ENCODE results near the gene KCNIP3. TPM values are rescaled to one million over a fixed set of nuclear protein-coding genes. Genes with fewer than 3 reads are reported as not detected.

The KCNIP3 gene
- total RNA-seq, 1 experiment from 2014 or later = 19.1 TPM

GRCh38 chr2:95317123-95317500, 20.0 kb downstream of the KCNIP3 start:
- intact Hi-C loops (cut with micrococcal nuclease) = no loop called here
- DNase-seq (no peak), ATAC-seq (no peak)
- no peaks in the 10 kb centered on the region for H3K27me3 ChIP-seq (ENCODE audit: low read length)
- H3K4me1 ChIP-seq (ENCODE audit: insufficient read depth, low read length) = peaks cover 61% of the 10 kb centered on the region
- no peak for TF ChIP-seq EZH2 (IDR thresholded peaks at IDR 0.05; ENCODE audit: low read length, unreplicated experiment)
- TF ChIP-seq, protein P1, sequence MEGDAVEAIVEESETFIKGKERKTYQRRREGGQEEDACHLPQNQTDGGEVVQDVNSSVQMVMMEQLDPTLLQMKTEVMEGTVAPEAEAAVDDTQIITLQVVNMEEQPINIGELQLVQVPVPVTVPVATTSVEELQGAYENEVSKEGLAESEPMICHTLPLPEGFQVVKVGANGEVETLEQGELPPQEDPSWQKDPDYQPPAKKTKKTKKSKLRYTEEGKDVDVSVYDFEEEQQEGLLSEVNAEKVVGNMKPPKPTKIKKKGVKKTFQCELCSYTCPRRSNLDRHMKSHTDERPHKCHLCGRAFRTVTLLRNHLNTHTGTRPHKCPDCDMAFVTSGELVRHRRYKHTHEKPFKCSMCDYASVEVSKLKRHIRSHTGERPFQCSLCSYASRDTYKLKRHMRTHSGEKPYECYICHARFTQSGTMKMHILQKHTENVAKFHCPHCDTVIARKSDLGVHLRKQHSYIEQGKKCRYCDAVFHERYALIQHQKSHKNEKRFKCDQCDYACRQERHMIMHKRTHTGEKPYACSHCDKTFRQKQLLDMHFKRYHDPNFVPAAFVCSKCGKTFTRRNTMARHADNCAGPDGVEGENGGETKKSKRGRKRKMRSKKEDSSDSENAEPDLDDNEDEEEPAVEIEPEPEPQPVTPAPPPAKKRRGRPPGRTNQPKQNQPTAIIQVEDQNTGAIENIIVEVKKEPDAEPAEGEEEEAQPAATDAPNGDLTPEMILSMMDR (conservative IDR thresholded peaks at IDR 0.05; ENCODE audit: low read depth, low read length) = no peak
- TF ChIP-seq EZH2phosphoT487 (IDR thresholded peaks at IDR 0.05; ENCODE audit: borderline replicate concordance, low read length) = no peak
- peak overlapping the region; percentile 79 for H3K4me2 ChIP-seq (ENCODE audit: low read length)
- BruUV-seq (replicated peaks) = no TSS peak
- peaks cover 6% of the 10 kb centered on the region for H3F3A ChIP-seq (ENCODE audit: low read length, unreplicated experiment)
- H3K4me3 ChIP-seq (ENCODE audit: low read length) = no peak overlapping the region
- no peaks in the 10 kb centered on the region for H3K79me2 ChIP-seq (ENCODE audit: low read length)
- H3K27ac ChIP-seq (ENCODE audit: low read length) = peak overlapping the region; percentile 91
- no peaks in the 10 kb centered on the region for H3K36me3 ChIP-seq (ENCODE audit: low read depth, low read length)
- no peaks in the 10 kb centered on the region for H3K9me2 ChIP-seq (replicated peaks; ENCODE audit: low read length)
- H2AFZ ChIP-seq (ENCODE audit: low read length) = no peak overlapping the region
- ChIA-PET POLR2A (ENCODE audit: unreplicated experiment) (no interaction called here), CTCF (interaction anchor here (1.4 to 3.3 kb wide), 2 partner anchors 28 to 86 kb away, joined by 5 to 28 read pairs; no protein-coding TSS in a partner anchor)
- H3K9me3 ChIP-seq (ENCODE audit: low read length) = no peaks in the 10 kb centered on the region
- peak overlapping the region; percentile 45 for H3K9ac ChIP-seq (ENCODE audit: low read length)
- no peaks in the 10 kb centered on the region for H4K20me1 ChIP-seq (ENCODE audit: low read length)

DNA sequence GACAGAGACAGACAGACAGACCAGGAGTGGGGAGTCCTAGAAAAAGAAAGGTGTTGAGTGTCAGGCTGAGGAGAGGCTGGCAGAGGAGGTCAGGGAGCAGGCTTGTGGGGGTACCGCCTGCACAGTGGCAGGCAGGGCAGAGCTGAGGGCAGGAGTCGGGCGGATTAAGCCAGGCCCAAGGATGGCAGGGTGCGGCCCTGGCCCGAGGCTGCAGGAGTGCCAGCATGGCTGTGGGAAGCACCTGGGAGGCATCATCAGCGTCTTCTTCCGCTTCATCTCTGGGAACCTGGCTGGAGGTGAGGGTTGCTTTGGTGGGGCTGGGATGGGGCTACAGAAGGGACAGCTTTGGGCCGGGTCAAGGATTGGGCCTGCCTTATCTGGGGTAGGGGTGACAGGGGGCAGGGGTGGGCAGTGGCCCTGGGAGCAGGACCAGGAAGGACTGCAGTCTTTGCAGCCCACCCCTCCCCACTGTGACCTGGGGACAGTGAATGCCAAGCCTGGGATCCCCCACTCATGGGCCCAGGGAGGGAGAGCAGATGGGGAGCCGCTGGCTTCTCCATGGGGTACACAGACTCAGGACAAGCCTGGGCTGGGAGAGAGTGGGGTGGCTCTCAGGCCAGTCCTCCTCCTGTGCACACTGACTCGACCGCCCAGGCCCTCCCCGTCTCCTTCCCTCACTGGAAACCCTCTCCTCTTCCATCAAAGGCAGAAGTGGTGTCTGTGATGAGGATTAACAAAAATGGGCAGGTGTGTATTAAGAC, 20.7 kb downstream of the KCNIP3 start:
- H3K27me3 ChIP-seq (ENCODE audit: low read length) = no peaks in the 10 kb centered on the region
- H3K4me2 ChIP-seq (ENCODE audit: low read length) = peak overlapping the region; percentile 79
- H3K79me2 ChIP-seq (ENCODE audit: low read length) = no peaks in the 10 kb centered on the region
- H3K27ac ChIP-seq (ENCODE audit: low read length) = peak overlapping the region; percentile 91
- H3K9ac ChIP-seq (ENCODE audit: low read length) = peak overlapping the region; percentile 45
- TF ChIP-seq, protein P1 (conservative IDR thresholded peaks at IDR 0.05; ENCODE audit: low read depth, low read length) = no peak
- no peak for TF ChIP-seq EZH2phosphoT487 (IDR thresholded peaks at IDR 0.05; ENCODE audit: borderline replicate concordance, low read length)
- ChIA-PET CTCF (interaction anchor here (1.4 kb wide), 1 partner anchor 27 kb away, joined by 5 read pairs; no protein-coding TSS in a partner anchor), POLR2A (ENCODE audit: unreplicated experiment) (no interaction called here)
- peaks cover 6% of the 10 kb centered on the region for H3F3A ChIP-seq (ENCODE audit: low read length, unreplicated experiment)
- DNase-seq = no peak
- no peak overlapping the region for H2AFZ ChIP-seq (ENCODE audit: low read length)
- peaks cover 60% of the 10 kb centered on the region for H3K4me1 ChIP-seq (ENCODE audit: insufficient read depth, low read length)
- no peaks in the 10 kb centered on the region for H4K20me1 ChIP-seq (ENCODE audit: low read length)
- ATAC-seq = no peak
- no peaks in the 10 kb centered on the region for H3K36me3 ChIP-seq (ENCODE audit: low read depth, low read length)
- no peaks in the 10 kb centered on the region for H3K9me2 ChIP-seq (replicated peaks; ENCODE audit: low read length)
- H3K4me3 ChIP-seq (ENCODE audit: low read length) = no peak overlapping the region
- H3K9me3 ChIP-seq (ENCODE audit: low read length) = no peaks in the 10 kb centered on the region
- no TSS peak for BruUV-seq (replicated peaks)
- intact Hi-C loops (cut with micrococcal nuclease) = no loop called here
